Renal cortical epithelial cell (primary cell): Measurements from ENCODE around the gene OR2T35. TPM values are rescaled to one million over a fixed set of nuclear protein-coding genes. Genes with fewer than 3 reads are reported as not detected.

Experiments
- DNase-seq: peaks from one replicate; pipeline ENCODE4 v3.0.0-alpha.2; 2011; ENCODE audit warnings: low read depth
- total RNA-seq: library from RNA; depleted of rRNA; stranded (reverse); fragments of >200 nt; gene quantifications from 2 replicates; pipeline ENCODE4 v1.2.3, GENCODE V29; 2014

OR2T35 gene
- total RNA-seq, 1 donor from 2014 or later = under 0.01 TPM

GRCh38 chr1:248625971-248626370, 19.1 kb downstream of the OR2T35 start:
- DNase-seq = no peak

- DNase-seq = no peak
Observed at GRCh38 chr1:248625166-248625565, 19.9 kb downstream of the OR2T35 start.

GRCh38 chr1:248622570-248623001, 22.5 kb downstream of the OR2T35 start:
- DNase-seq = peak; percentile 49

GRCh38 chr1:248621770-248622169, 23.3 kb downstream of the OR2T35 start:
- DNase-seq = no peak

GRCh38 chr1:248618878-248619277, 26.2 kb downstream of the OR2T35 start:
- DNase-seq = peak; percentile 52

DNA sequence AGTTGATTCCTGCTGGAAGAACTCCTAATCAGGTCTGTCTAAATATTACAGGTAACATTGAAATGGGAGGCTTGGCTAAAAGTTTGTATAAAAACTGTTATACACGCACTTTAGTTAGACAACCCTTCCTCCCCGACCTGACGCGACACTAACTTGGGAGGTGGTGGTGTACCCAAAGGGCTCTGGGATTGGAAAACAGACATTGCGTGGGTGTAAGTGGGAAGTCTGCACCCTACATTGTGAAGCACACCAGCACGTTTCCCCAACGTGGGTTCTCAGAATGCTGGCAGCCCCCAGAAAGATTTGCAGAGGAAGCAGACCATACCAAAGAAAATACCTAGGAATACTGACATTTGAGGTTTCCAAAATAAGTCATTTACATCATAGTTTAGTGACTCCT, 27.0 kb downstream of the OR2T35 start:
- no peak for DNase-seq

- DNase-seq = no peak
Observed at GRCh38 chr1:248613742-248614141, 31.3 kb downstream of the OR2T35 start.

GRCh38 chr1:248611883-248612414, 33.1 kb downstream of the OR2T35 start:
- peak; percentile 62 for DNase-seq

GRCh38 chr1:248610301-248610700, 34.8 kb downstream of the OR2T35 start:
- peak; percentile 73 for DNase-seq

- DNase-seq = no peak
Observed at GRCh38 chr1:248599396-248599795, 45.7 kb downstream of the OR2T35 start.

DNA sequence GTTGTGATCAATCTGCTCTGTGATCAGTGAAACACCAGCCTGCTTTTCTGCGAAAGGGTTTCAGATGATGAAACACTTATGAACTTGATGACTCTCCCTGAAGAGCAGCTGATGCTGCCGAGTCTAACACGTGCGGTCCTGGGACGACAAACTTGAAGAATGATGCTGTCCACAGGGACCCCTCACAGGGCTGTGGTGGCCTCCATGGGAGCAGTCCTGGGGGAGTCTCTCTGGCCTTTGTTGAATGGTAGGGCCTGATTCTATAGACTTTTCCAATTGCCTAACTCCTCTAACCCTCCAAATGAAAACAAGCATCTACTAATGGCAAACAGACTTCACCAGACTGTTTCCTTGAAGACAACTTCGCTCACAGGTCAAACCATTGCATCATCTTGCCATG, 47.5 kb downstream of the OR2T35 start, which contains the start of gene OR2T10:
Gene OR2T10 (minus strand): TSS at position 112 of the 400 bp plus-strand sequence. CDS start 3,932 bp downstream, outside the sequence.
- DNase-seq = no peak

DNA sequence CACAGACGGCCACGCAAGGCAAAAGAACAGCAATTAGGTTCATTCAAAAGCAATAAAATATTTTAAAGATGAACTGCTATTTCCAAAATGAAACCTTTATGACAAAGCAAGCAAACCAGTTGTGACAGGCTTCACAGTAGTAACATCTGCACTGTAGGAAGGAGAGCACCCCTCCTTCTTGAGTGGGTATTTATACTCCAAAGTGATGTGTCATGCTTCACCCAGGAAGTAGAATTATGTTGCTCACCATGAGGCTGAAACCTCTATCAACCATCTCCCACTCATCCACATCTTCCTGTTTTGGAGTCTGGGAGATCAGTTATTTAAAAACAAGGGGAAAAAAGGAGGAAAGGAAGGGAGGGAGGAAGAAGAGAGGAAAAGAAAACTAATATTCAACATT, 48.5 kb downstream of the OR2T35 start:
- no peak for DNase-seq

GRCh38 chr1:248593226-248593625, 51.9 kb downstream of the OR2T35 start:
- DNase-seq = no peak

DNA sequence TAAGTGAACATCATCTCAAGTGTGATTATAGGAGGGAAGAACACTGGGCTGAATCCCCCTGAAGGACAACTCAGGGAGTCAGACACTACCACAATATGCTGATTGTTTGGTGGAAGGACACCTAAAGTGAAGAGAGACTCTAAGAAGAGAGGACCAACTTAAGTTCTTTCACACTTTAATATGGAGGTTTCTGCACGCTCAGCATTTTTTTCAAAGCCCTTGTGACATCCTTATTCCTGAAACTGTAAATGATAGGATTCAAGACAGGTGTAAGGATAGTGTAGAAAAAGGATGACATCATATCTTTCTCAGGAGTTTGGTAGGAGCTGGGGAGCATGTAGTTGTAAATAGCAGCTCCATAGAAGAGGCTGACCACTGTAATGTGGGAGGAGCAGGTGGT, 52.4 kb downstream of the OR2T35 start:
- no peak for DNase-seq

DNA sequence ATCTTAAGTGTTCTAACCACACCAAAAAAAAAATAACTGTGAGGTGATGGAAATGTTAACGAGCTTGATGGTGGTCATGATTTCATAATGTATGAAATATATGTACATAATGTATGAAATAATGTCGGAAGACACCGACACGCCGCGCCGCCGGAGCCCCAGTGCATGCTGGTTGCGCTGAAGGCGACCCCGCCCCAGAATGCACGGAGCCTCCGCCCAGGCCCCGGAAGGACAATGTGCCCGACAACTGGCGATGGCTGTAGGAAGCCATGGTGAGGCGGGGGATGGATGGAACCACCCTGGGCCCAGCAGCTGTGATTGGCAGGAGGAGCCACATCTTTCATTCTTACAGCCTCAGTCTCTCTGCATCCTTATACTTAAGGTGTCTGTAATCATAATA, 55.0 kb downstream of the OR2T35 start:
- DNase-seq = no peak

DNA sequence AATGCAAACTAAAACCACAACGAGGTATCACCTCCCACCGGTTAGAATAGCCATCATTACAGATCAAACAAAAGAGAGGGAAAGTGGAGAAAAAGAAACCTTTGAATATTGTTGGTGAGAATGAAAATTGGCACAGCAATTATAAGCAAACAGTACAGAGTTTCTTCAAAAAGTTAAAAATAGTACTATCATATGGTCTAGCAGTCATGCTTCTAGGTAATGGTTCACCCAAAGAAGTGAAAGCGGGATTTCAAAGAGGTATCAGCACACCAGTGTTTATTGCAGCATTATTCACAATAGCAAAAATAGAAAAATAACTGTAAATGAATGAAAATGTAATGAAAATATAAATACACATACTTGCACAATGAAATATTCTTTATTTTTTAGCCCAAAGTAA, 55.7 kb downstream of the OR2T35 start:
- no peak for DNase-seq

Other genes starting within 250 kb of the OR2T35 start
- gene OR2T1, start 242.2 kb downstream of the OR2T35 start, total RNA-seq = not detected in 2 replicates
- gene OR2T2, start 199.6 kb downstream of the OR2T35 start, total RNA-seq = not detected in 2 replicates
- gene OR2T3, start 171.9 kb downstream of the OR2T35 start, total RNA-seq = not detected in 2 replicates
- gene OR2T5, start 156.7 kb downstream of the OR2T35 start, total RNA-seq = not detected in 2 replicates
- gene OR2G6, start 137.2 kb downstream of the OR2T35 start, total RNA-seq = 0.05 TPM in 1 of 2 replicates, not detected in the other
- 0.10 TPM in 1 of 2 replicates, not detected in the other for gene OR2T29, start 82.5 kb downstream of the OR2T35 start, total RNA-seq
- not detected in 2 replicates for gene OR2T34, start 70.5 kb downstream of the OR2T35 start, total RNA-seq
- gene OR2T10, start 47.6 kb downstream of the OR2T35 start, total RNA-seq = 0.20 TPM in 1 of 2 replicates, not detected in the other
- gene OR2T11, start 10.2 kb downstream of the OR2T35 start, total RNA-seq = 0.10 TPM in 1 of 2 replicates, not detected in the other
- not detected in 2 replicates for gene OR2T27, start 10.2 kb upstream of the OR2T35 start, total RNA-seq
- gene OR14I1, start 57.5 kb upstream of the OR2T35 start, total RNA-seq = not detected in 2 replicates
- 2.6 and 4.3 TPM in 2 replicates for gene LYPD8, start 110.5 kb upstream of the OR2T35 start, total RNA-seq
- gene SH3BP5L, start 180.6 kb upstream of the OR2T35 start, total RNA-seq = 41.7 and 42.8 TPM in 2 replicates
- gene ZNF672, start 192.9 kb upstream of the OR2T35 start, total RNA-seq = 18.9 and 34.6 TPM in 2 replicates
- 9.4 and 19.6 TPM in 2 replicates for gene ZNF692, start 213.8 kb upstream of the OR2T35 start, total RNA-seq